Hematopoietic multipotent progenitor cell (in vitro differentiated cells): ENCODE results near the gene USP49. TPM values are rescaled to one million over a fixed set of nuclear protein-coding genes. Genes with fewer than 3 reads are reported as not detected.

Experiments
- DNase-seq, 3 donors: peaks; one replicate each; pipeline ENCODE4 v3.0.0-alpha.2; 2011 to 2015; ENCODE audit warnings: low read depth in 2 of 3, low spot score in 2 of 3
- total RNA-seq: library from RNA; depleted of rRNA; stranded (reverse); fragments of >200 nt; gene quantifications from one replicate; pipeline ENCODE4 v1.2.3, GENCODE V29; 2012

Gene USP49
- total RNA-seq, 1 donor, result 6.2 TPM

- DNase-seq, result no peak
Measured at GRCh38 chr6:41931792-41932191, 36.6 kb upstream of the USP49 start.

- DNase-seq, result no peak
Measured at GRCh38 chr6:41929924-41930323, 34.7 kb upstream of the USP49 start.

GRCh38 chr6:41927253-41927652 is 32.1 kb upstream of the USP49 start:
- no peak for DNase-seq

GRCh38 chr6:41922154-41922553 is 27.0 kb upstream of the USP49 start:
- DNase-seq, result no peak

GRCh38 chr6:41921712-41921998 is 26.5 kb upstream of the USP49 start:
- no peak for DNase-seq

- peak; percentile 91 to 97 (median 97) for DNase-seq
Measured at GRCh38 chr6:41920921-41921711, 25.9 kb upstream of the USP49 start, which contains the start of the genes BYSL and MED20. BYSL (plus strand) TSS chr6:41921499; CDS start chr6:41921563, 64 bp downstream. MED20 (minus strand) TSS chr6:41921139; CDS start chr6:41921018, 121 bp downstream.

- no peak for DNase-seq
Measured at GRCh38 chr6:41917528-41917927, 22.4 kb upstream of the USP49 start.

GRCh38 chr6:41914869-41915530 is 19.8 kb upstream of the USP49 start:
- DNase-seq, result no peak

- no peak for DNase-seq
Measured at GRCh38 chr6:41914343-41914742, 19.2 kb upstream of the USP49 start.

GRCh38 chr6:41909727-41910126 is 14.6 kb upstream of the USP49 start:
- no peak for DNase-seq

- peak in 2 of 3 donors; percentile 32 to 56 for DNase-seq
Measured at GRCh38 chr6:41901882-41902519, 6.8 kb upstream of the USP49 start.

GRCh38 chr6:41900861-41901260 is 5.7 kb upstream of the USP49 start:
- DNase-seq, result no peak

GRCh38 chr6:41896281-41896680 is 1.1 kb upstream of the USP49 start:
- no peak for DNase-seq

GRCh38 chr6:41894366-41895299 is 542 bp downstream of the USP49 start:
- peak in 1 of 3 donors; percentile 1 for DNase-seq

GRCh38 chr6:41892921-41893564 is 2.1 kb downstream of the USP49 start:
- no peak for DNase-seq

GRCh38 chr6:41887331-41887751 is 7.8 kb downstream of the USP49 start:
- no peak for DNase-seq

- no peak for DNase-seq
Measured at GRCh38 chr6:41885930-41886329, 9.2 kb downstream of the USP49 start.

GRCh38 chr6:41884957-41885356 is 10.2 kb downstream of the USP49 start:
- no peak for DNase-seq

GRCh38 chr6:41881506-41881905 is 13.7 kb downstream of the USP49 start:
- DNase-seq, result no peak

- DNase-seq, result no peak
Measured at GRCh38 chr6:41878961-41879405, 16.2 kb downstream of the USP49 start.
